ENCODE data around the gene PDLIM4.

PDLIM4 gene

DNA sequence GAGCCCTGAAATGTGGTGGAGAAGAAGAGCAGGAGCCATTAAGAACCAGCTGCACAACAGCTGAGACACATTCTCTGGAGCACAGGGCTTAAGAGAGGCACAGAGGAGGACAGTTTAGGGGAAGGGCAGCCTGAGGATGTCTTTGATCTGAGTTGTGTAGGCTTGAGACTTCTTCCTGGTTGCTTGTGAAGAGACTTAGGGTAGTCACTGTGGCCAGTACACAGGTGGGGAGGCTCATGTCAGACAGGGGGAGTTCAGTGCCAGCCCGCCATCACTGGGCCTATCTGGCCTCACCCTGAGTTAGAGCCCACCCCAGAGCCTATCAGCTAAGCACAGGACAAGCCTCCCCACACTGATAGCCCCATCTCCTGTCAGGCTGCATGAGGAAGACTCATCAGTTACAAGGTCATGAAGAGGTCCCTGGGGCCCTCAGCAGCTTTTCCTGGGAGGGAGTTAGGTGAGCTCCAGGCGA lies 56.5 kb downstream of the PDLIM4 start:
- no peak for DNase-seq

DNA sequence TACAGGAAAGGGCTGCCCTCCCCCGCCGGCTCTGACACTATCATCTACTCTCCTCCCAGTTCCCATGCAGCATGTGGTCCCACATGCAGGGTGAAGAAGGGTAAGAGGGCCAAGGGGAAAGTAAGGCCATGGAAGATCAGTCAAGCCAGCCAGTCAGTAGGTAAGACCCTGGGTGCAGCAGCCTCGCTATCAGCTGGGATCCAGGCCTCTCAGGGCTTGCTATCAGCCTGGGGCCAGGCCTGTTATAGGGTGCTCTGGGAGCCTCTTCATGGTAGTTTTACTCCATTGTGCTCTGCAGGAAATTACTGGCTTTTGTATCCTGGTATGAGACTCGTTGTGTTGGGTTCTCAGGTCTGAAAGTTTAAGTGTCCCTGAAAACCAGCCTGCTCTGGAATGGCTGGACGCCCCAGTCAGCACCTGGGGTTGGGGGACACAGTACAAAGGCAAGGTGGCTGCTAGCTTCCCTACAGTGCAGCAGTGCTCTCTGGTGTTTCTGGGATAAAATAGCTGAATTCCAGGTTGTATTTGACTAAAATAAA lies 58.1 kb downstream of the PDLIM4 start:
- DNase-seq = no peak

DNA sequence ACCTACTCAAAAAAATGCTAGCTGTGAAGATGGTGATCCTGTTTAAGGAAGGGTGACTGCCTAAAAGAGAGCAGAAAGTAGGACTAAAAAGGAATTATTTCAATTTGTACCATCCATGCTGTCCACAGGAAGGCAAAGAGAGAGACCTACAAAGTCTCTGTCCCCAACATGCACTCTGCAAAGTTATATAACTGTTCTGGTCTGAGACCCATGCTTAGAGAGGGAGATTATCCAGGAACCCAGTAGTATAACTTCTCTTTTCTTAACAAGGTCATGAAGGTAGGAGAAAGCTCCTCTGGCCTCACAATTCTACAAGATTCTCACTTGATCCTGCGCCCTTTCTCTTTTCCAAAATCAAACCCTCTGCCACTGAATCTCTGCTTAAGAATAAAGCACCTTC lies 62.5 kb downstream of the PDLIM4 start:
- DNase-seq = no peak

DNA sequence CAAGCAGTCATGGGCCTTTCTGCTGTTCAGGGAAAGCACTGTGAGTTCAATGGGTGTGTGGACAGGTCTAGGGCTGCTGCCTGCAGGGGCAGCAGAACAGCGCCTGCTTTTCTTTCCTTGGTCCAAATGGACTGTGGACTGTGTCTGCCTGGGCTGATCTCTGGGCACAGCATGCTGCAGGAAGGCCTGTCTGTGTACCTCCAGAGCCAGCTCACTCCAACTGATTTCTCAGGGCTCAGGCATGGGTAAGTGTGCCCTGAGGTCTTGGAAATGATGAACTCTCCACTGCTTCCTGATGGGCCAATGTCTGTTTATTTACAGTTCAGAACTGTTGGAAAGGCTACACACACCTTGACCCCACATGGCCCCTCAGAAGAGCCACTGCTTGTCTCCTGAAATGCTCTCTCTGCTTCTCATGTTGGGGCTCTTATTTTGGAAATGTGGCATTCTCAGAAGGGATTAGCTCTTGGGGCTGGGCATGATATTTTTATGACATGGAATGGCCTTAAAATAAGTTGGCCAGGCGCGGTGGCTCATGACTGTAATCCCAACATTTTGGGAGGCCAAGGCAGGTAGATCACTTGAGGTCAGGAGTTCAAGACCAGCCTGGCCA lies 63.7 kb downstream of the PDLIM4 start:
- DNase-seq = no peak

DNA sequence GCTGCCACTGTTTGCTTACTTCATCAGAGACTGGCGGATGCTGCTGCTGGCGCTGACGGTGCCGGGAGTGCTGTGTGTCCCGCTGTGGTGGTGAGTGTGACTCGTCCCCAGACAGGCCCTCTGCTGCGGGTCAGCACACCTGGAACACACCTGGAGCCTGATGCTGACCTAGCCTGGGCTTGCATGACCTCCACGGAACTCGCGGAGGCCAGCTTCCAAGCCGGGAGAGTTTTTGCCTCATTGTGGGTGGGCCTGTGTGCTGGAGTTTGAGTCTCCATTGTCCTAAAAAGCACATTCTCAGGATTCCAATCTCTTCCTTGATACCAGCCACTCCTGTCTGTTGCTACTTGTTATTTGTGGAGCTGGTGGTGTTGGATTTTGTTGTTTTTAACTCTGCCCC lies 64.8 kb downstream of the PDLIM4 start:
- DNase-seq = no peak
